ENCODE measurements around the gene HTR2C. TPM values are rescaled to one million over a fixed set of nuclear protein-coding genes. Genes with fewer than 3 reads are reported as not detected.

Gene HTR2C
- total RNA-seq, 1 experiment from 2014 or later, result 1.5 TPM

- Mint-ChIP-seq H3K27ac (no peak overlapping the region), H3K36me3 (ENCODE audit: insufficient read depth in 1 of 3, low read depth in 3 of 3) (peaks cover 0 to 1% (median 0%) of the 10 kb centered on the region in 3 experiments; a peak in 2 of 7 replicates), H3K4me1 (peaks cover 0 to 6% of the 10 kb centered on the region in 2 experiments; a peak in 2 of 4 replicates), H3K4me3 (no peak overlapping the region), H3K27me3 (ENCODE audit: low read depth) (no peaks in the 10 kb centered on the region), H3K9me3 (peaks cover under 1 to 6% of the 10 kb centered on the region in 2 experiments; a peak in 2 of 5 replicates)
- no peaks in the 10 kb centered on the region for H3K9me3 ChIP-seq (ENCODE audit: control insufficient read depth, low read depth, low read length)
- H4K5ac ChIP-seq (ENCODE audit: insufficient read length, low read depth, low read length), result no peak overlapping the region
- no peaks in the 10 kb centered on the region for H3K23me2 ChIP-seq (ENCODE audit: insufficient read length, low read depth, low read length, poor library complexity, severe bottlenecking)
- H3K4ac ChIP-seq (ENCODE audit: low read depth, low read length), result no peak overlapping the region
- H3K27me3 ChIP-seq (ENCODE audit: insufficient read depth, low read length), result no peaks in the 10 kb centered on the region
- no peak overlapping the region for H3T11ph ChIP-seq (ENCODE audit: low read length)
- H4K20me1 ChIP-seq (ENCODE audit: control insufficient read depth, insufficient read depth, insufficient read length), result no peaks in the 10 kb centered on the region
- H3K23ac ChIP-seq (ENCODE audit: insufficient read length, low read depth, low read length), result no peak overlapping the region
- H3K56ac ChIP-seq (ENCODE audit: insufficient read length, low read depth, low read length), result no peak overlapping the region
- no peak overlapping the region for H2BK15ac ChIP-seq (ENCODE audit: low read depth, low read length)
- TF ChIP-seq CTCF (conservative IDR thresholded peaks at IDR 0.05), result no peak
- no peak overlapping the region for H2AFZ ChIP-seq (ENCODE audit: low read length)
- no peak overlapping the region for H3K4me2 ChIP-seq (ENCODE audit: insufficient read depth, insufficient read length, low read length)
- no peaks in the 10 kb centered on the region for H3K79me2 ChIP-seq (ENCODE audit: insufficient read depth, low read length)
- no peak overlapping the region for H2BK12ac ChIP-seq (ENCODE audit: insufficient read length, low read depth, low read length)
- no peak overlapping the region for H4K8ac ChIP-seq (replicated peaks; ENCODE audit: insufficient read length, low read depth, low read length)
- H3K14ac ChIP-seq (ENCODE audit: insufficient read depth, low read length), result no peak overlapping the region
- H2BK5ac ChIP-seq (ENCODE audit: insufficient read length, low read length), result no peak overlapping the region
- no peak overlapping the region for H4K91ac ChIP-seq (ENCODE audit: insufficient read length, low read depth, low read length)
- no peak overlapping the region for H3K27ac ChIP-seq (ENCODE audit: insufficient read length, low read depth, low read length)
- no peak overlapping the region for H2BK20ac ChIP-seq (ENCODE audit: low read depth, low read length, poor library complexity, severe bottlenecking)
- H3K4me1 ChIP-seq (ENCODE audit: insufficient read depth, low read length), result no peaks in the 10 kb centered on the region
- no peak for DNase-seq
- no peak overlapping the region for H3K18ac ChIP-seq (ENCODE audit: insufficient read length, low read depth, low read length)
- H2BK120ac ChIP-seq (ENCODE audit: low read depth, low read length, poor library complexity, severe bottlenecking), result no peak overlapping the region
- H3K79me1 ChIP-seq (ENCODE audit: insufficient read depth, low read depth, low read length, poor library complexity, severe bottlenecking), result no peaks in the 10 kb centered on the region
- H2AK5ac ChIP-seq (ENCODE audit: insufficient read length, low read length), result no peak overlapping the region
- H3K9ac ChIP-seq (ENCODE audit: extremely low read depth, insufficient read length, low read length), result no peak overlapping the region
Measured at GRCh38 chrX:114615765-114616164, 31.9 kb downstream of the HTR2C start.

Measured in H9 (cell line).